Liver (tissue), 9 donors: ENCODE measurements around the gene CYP17A1. TPM values are rescaled to one million over a fixed set of nuclear protein-coding genes. Genes with fewer than 3 reads are reported as not detected.
A peak's percentile ranks its signal among the peaks of the same experiment; 100 is the strongest.

ENCODE experiments used
- DNase-seq: peaks from one replicate; pipeline ENCODE4 v3.0.0-alpha.2; 2017; ENCODE audit warnings: low spot score
- H3K27ac ChIP-seq, 2 donors: one replicate each; pipeline ENCODE4 v1.7.0; 2013; ENCODE audit warnings: inconsistent platforms in 2 of 2, low read length in 2 of 2, control low read depth in 1 of 2, low read depth in 1 of 2, mild to moderate bottlenecking in 1 of 2
- H3K27me3 ChIP-seq, 4 donors: one replicate each; pipeline versions ENCODE4 v1.6.1 to v1.7.0; 2013; ENCODE audit warnings: low read length in 3 of 4, inconsistent platforms in 1 of 4, mild to moderate bottlenecking in 1 of 4, moderate library complexity in 1 of 4; ENCODE audit not compliant: control insufficient read depth in 4 of 4, insufficient read depth in 4 of 4
- H3K36me3 ChIP-seq, 4 donors: one replicate each; pipeline versions ENCODE4 v1.6.1 to v1.7.0; 2013; ENCODE audit warnings: low read length in 3 of 4, mild to moderate bottlenecking in 3 of 4, low read depth in 1 of 4, moderate library complexity in 1 of 4; ENCODE audit not compliant: control insufficient read depth in 4 of 4, insufficient read depth in 3 of 4
- H3K4me1 ChIP-seq, 4 donors: one replicate each; pipeline versions ENCODE4 v1.6.1 to v1.7.0; 2013; ENCODE audit warnings: low read length in 3 of 4, mild to moderate bottlenecking in 3 of 4, moderate library complexity in 1 of 4; ENCODE audit not compliant: control insufficient read depth in 4 of 4, insufficient read depth in 4 of 4
- H3K4me3 ChIP-seq, 3 donors: one replicate each; pipeline versions ENCODE4 v1.6.1 to v1.7.0; 2013; ENCODE audit warnings: low read length in 3 of 3, control low read depth in 1 of 3, low read depth in 1 of 3, mild to moderate bottlenecking in 1 of 3
- H3K9ac ChIP-seq, 2 donors: one replicate each; pipeline ENCODE4 v1.7.0; 2013; ENCODE audit warnings: low read length in 2 of 2, mild to moderate bottlenecking in 2 of 2, moderate library complexity in 2 of 2, control low read depth in 1 of 2, low read depth in 1 of 2
- H3K9me3 ChIP-seq, 4 donors: one replicate each; pipeline versions ENCODE4 v1.6.1 to v1.7.0; 2013; ENCODE audit warnings: low read length in 3 of 4; ENCODE audit not compliant: control insufficient read depth in 4 of 4
- EGR1 ChIP-seq, 2 donors: IDR thresholded peaks; 2 replicates each; pipeline ENCODE4 v1.6.1; 2016 to 2018; ENCODE audit warnings: antibody characterized with exemption in 2 of 2, low read depth in 2 of 2
- FOXA1 ChIP-seq: IDR thresholded peaks from 2 replicates; pipeline ENCODE4 v1.6.1; 2016; ENCODE audit warnings: antibody characterized with exemption
- FOXA2 ChIP-seq: IDR thresholded peaks from 2 replicates; pipeline ENCODE4 v1.6.1; 2016; ENCODE audit warnings: antibody characterized with exemption
- GABPA ChIP-seq, 2 donors: IDR thresholded peaks in 1 of 2; conservative IDR thresholded peaks in 1 of 2; 2 replicates each; pipeline ENCODE4 v1.6.1; 2016; ENCODE audit warnings: antibody characterized with exemption in 2 of 2, mild to moderate bottlenecking in 1 of 2, moderate library complexity in 1 of 2
- HNF4A ChIP-seq, 2 donors: conservative IDR thresholded peaks; 2 replicates each; pipeline ENCODE4 v1.6.1; 2016; ENCODE audit warnings: antibody characterized with exemption in 2 of 2, mild to moderate bottlenecking in 2 of 2
- HNF4G ChIP-seq: IDR thresholded peaks from 2 replicates; pipeline ENCODE4 v1.6.1; 2016; ENCODE audit warnings: antibody characterized with exemption
- JUND ChIP-seq, 2 donors: IDR thresholded peaks; 2 replicates each; pipeline ENCODE4 v1.6.1; 2016; ENCODE audit warnings: antibody characterized with exemption in 2 of 2
- NR2F2 ChIP-seq: IDR thresholded peaks from 2 replicates; pipeline ENCODE4 v1.6.1; 2016; ENCODE audit warnings: antibody characterized with exemption
- RAD21 ChIP-seq, 2 donors: IDR thresholded peaks; 2 replicates each; pipeline ENCODE4 v1.6.1; 2016; ENCODE audit warnings: antibody characterized with exemption in 2 of 2, mild to moderate bottlenecking in 2 of 2
- RXRA ChIP-seq, 2 donors: IDR thresholded peaks; 2 replicates each; pipeline ENCODE4 v1.6.1; 2017 to 2018; ENCODE audit warnings: antibody characterized with exemption in 2 of 2, mild to moderate bottlenecking in 1 of 2
- SP1 ChIP-seq: IDR thresholded peaks from 2 replicates; pipeline ENCODE4 v1.6.1; 2018; ENCODE audit warnings: antibody characterized with exemption, mild to moderate bottlenecking
- TAF1 ChIP-seq: conservative IDR thresholded peaks from 2 replicates; pipeline ENCODE4 v1.6.1; 2016; ENCODE audit warnings: antibody characterized with exemption, mild to moderate bottlenecking
- YY1 ChIP-seq: IDR thresholded peaks from 2 replicates; pipeline ENCODE4 v1.6.1; 2016; ENCODE audit warnings: antibody characterized with exemption, mild to moderate bottlenecking
- ZBTB33 ChIP-seq: IDR thresholded peaks from 2 replicates; pipeline ENCODE4 v1.6.1; 2016; ENCODE audit warnings: antibody characterized with exemption
- WGBS: extraction: QIAGEN DNeasy Blood & Tissue Kit; methylation state at CpG from one replicate; pipeline ENCODE4 v1.1.7; 2013; 5-methylcytosine and 5-hydroxymethylcytosine counted together
- polyA plus RNA-seq, 2 donors: library from polyadenylated mRNA; stranded (reverse) in 1 of 2; unstranded in 1 of 2; fragments of 200-250 nt in 1 of 2; fragments of >200 nt in 1 of 2; fragmentation: Nextera tagmentation in 1 of 2; extraction: Ambion mirVana in 1 of 2; gene quantifications; one replicate each; pipeline versions ENCODE4 v1.2.1 to v1.2.3, GENCODE V29; 2013 to 2015
- total RNA-seq, 2 donors: library from RNA; depleted of rRNA; stranded (reverse); fragments of >200 nt; gene quantifications; one replicate each; pipeline ENCODE4 v1.2.3, GENCODE V29; 2014
- TF ChIP-seq, protein P1 (sequence below): IDR thresholded peaks from 2 replicates; pipeline ENCODE4 v1.6.1; 2016; ENCODE audit warnings: antibody characterized with exemption
- TF ChIP-seq, protein P2 (sequence below): fragments of 150-350 bp; IDR thresholded peaks from 2 replicates; pipeline ENCODE4 v1.5.1; 2017; ENCODE audit warnings: improper control_type of control experiment, low read depth, low read length; ENCODE audit not compliant: missing input control
- TF ChIP-seq, protein P3 (sequence below): IDR thresholded peaks from 2 replicates; pipeline ENCODE4 v1.6.1; 2016; ENCODE audit warnings: antibody characterized with exemption, mild to moderate bottlenecking
- TF ChIP-seq, protein P4 (sequence below): IDR thresholded peaks from 2 replicates; pipeline ENCODE4 v1.6.1; 2016; ENCODE audit warnings: antibody characterized with exemption
- donor health status: healthy.
- donor health status: healthy.
- donor health status: healthy.
- donor health status: healthy.
- donor health status: healthy.

CYP17A1 gene
- total and polyA plus RNA-seq, 4 donors = 0.16 to 13.1 (median 1.0) TPM; not detected in 1

DNA sequence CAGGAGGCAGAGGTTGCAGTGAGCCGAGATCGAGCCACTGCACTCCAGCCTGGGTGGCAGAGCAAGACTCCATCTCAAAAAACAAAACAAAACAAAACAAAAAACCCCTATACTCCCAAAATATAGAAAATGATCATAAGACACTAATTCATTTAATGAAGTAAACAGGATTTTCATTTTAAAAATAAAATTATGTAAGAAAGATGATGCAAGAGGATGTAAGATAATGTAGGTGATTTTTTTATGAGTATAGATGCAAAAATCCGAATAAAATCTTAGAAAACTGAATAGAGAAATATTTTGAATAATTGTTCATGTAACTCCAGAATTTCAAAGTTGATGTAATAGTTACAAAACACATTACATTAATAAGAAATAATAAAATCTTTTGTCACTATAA, 28.4 kb upstream of the CYP17A1 start:
- DNase-seq = no peak
- peak in 1 of 2 donors; percentile 9 for TF ChIP-seq GABPA (IDR thresholded peaks at IDR 0.05 in 1 of 2, conservative IDR thresholded peaks at IDR 0.05 in 1 of 2)
- TF ChIP-seq JUND (IDR thresholded peaks at IDR 0.05) = no peak
- TF ChIP-seq TAF1 = no peak
- TF ChIP-seq EGR1 (IDR thresholded peaks at IDR 0.05; ENCODE audit: low read depth in 2 of 2) = no peak
- no peak for TF ChIP-seq RXRA (IDR thresholded peaks at IDR 0.05)
- TF ChIP-seq NR2F2 = no peak
- TF ChIP-seq, protein P1, sequence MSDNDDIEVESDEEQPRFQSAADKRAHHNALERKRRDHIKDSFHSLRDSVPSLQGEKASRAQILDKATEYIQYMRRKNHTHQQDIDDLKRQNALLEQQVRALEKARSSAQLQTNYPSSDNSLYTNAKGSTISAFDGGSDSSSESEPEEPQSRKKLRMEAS = no peak
- no peak for TF ChIP-seq RAD21 (IDR thresholded peaks at IDR 0.05)
- TF ChIP-seq HNF4G = no peak
- peaks cover 3 to 18% (median 12%) of the 10 kb centered on the region in 4 donors for H3K36me3 ChIP-seq
- peaks cover 0 to 15% (median 6%) of the 10 kb centered on the region in 4 donors for H3K4me1 ChIP-seq
- H3K27ac ChIP-seq = no peak overlapping the region
- H3K9ac ChIP-seq = no peak overlapping the region
- no peaks in the 10 kb centered on the region for H3K27me3 ChIP-seq
- WGBS = 97% methylated on average over 3 of the region's 3 CpGs
- no peaks in the 10 kb centered on the region for H3K9me3 ChIP-seq
- H3K4me3 ChIP-seq = no peak overlapping the region

- DNase-seq = no peak
- Histone ChIP-seq H3K36me3 (peaks cover 3 to 20% (median 14%) of the 10 kb centered on the region in 4 donors), H3K4me1 (peaks cover 0 to 4% (median 0%) of the 10 kb centered on the region in 4 donors), H3K27ac (no peak overlapping the region), H3K9ac (no peak overlapping the region), H3K4me3 (no peak overlapping the region), H3K27me3 (no peaks in the 10 kb centered on the region), H3K9me3 (no peaks in the 10 kb centered on the region)
- TF ChIP-seq NR2F2 = no peak
- no peak for TF ChIP-seq ZBTB33
- no peak for TF ChIP-seq FOXA2
- TF ChIP-seq, protein P2, sequence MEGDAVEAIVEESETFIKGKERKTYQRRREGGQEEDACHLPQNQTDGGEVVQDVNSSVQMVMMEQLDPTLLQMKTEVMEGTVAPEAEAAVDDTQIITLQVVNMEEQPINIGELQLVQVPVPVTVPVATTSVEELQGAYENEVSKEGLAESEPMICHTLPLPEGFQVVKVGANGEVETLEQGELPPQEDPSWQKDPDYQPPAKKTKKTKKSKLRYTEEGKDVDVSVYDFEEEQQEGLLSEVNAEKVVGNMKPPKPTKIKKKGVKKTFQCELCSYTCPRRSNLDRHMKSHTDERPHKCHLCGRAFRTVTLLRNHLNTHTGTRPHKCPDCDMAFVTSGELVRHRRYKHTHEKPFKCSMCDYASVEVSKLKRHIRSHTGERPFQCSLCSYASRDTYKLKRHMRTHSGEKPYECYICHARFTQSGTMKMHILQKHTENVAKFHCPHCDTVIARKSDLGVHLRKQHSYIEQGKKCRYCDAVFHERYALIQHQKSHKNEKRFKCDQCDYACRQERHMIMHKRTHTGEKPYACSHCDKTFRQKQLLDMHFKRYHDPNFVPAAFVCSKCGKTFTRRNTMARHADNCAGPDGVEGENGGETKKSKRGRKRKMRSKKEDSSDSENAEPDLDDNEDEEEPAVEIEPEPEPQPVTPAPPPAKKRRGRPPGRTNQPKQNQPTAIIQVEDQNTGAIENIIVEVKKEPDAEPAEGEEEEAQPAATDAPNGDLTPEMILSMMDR = no peak
- no peak for TF ChIP-seq GABPA (IDR thresholded peaks at IDR 0.05 in 1 of 2, conservative IDR thresholded peaks at IDR 0.05 in 1 of 2)
- no peak for TF ChIP-seq HNF4A (conservative IDR thresholded peaks at IDR 0.05)
- TF ChIP-seq, protein P3, sequence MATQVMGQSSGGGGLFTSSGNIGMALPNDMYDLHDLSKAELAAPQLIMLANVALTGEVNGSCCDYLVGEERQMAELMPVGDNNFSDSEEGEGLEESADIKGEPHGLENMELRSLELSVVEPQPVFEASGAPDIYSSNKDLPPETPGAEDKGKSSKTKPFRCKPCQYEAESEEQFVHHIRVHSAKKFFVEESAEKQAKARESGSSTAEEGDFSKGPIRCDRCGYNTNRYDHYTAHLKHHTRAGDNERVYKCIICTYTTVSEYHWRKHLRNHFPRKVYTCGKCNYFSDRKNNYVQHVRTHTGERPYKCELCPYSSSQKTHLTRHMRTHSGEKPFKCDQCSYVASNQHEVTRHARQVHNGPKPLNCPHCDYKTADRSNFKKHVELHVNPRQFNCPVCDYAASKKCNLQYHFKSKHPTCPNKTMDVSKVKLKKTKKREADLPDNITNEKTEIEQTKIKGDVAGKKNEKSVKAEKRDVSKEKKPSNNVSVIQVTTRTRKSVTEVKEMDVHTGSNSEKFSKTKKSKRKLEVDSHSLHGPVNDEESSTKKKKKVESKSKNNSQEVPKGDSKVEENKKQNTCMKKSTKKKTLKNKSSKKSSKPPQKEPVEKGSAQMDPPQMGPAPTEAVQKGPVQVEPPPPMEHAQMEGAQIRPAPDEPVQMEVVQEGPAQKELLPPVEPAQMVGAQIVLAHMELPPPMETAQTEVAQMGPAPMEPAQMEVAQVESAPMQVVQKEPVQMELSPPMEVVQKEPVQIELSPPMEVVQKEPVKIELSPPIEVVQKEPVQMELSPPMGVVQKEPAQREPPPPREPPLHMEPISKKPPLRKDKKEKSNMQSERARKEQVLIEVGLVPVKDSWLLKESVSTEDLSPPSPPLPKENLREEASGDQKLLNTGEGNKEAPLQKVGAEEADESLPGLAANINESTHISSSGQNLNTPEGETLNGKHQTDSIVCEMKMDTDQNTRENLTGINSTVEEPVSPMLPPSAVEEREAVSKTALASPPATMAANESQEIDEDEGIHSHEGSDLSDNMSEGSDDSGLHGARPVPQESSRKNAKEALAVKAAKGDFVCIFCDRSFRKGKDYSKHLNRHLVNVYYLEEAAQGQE = no peak
- TF ChIP-seq SP1 = no peak
- TF ChIP-seq EGR1 (IDR thresholded peaks at IDR 0.05; ENCODE audit: low read depth in 2 of 2) = no peak
- no peak for TF ChIP-seq JUND (IDR thresholded peaks at IDR 0.05)
- TF ChIP-seq, protein P1 = no peak
- no peak for TF ChIP-seq TAF1
- no peak for TF ChIP-seq HNF4G
- TF ChIP-seq YY1 = no peak
- TF ChIP-seq FOXA1 = no peak
- no peak for TF ChIP-seq RXRA (IDR thresholded peaks at IDR 0.05)
- no peak for TF ChIP-seq RAD21 (IDR thresholded peaks at IDR 0.05)
- TF ChIP-seq, protein P4, sequence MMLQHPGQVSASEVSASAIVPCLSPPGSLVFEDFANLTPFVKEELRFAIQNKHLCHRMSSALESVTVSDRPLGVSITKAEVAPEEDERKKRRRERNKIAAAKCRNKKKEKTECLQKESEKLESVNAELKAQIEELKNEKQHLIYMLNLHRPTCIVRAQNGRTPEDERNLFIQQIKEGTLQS = no peak
- 62% methylated on average over 2 of the region's 2 CpGs for WGBS
These were observed 26.4 kb upstream of the CYP17A1 start for GRCh38 chr10:102863660-102864059.
